Activated B cell treated with CpG ODN at 0.5 μM for 24 hours (primary cell): ENCODE results near the gene SLC35E1. TPM values are rescaled to one million over a fixed set of nuclear protein-coding genes. Genes with fewer than 3 reads are reported as not detected.

Source experiments
- ATAC-seq: fragments of 200-7000 bp; cut with Tn5 transposase; one replicate; pipeline ENCODE4 v1.10.0; 2021; ENCODE audit warnings: low read depth, mild to moderate bottlenecking, moderate library complexity
- CTCF ChIA-PET: fragments of 350-600 bp; sonication (Branson Sonifier 250); formaldehyde crosslinking; loops from one replicate; lab custom pipeline; 2021; ENCODE audit warnings: antibody characterized with exemption; lab: Charles Lee
- POLR2A ChIA-PET: fragments of 350-600 bp; sonication (Branson Sonifier 250); formaldehyde crosslinking; loops from one replicate; lab custom pipeline; 2021; ENCODE audit warnings: antibody characterized with exemption; lab: Charles Lee
- DNase-seq: peaks from one replicate; pipeline ENCODE4 v3.0.0; 2022
- H3K27ac Mint-ChIP-seq: one replicate; pipeline ENCODE4 v1.8.0; 2020; ENCODE audit warnings: mixed read lengths
- H3K27me3 Mint-ChIP-seq: one replicate; pipeline ENCODE4 v1.8.0; 2021; ENCODE audit warnings: mixed read lengths
- H3K36me3 Mint-ChIP-seq: one replicate; pipeline ENCODE4 v1.8.0; 2021; ENCODE audit warnings: low read depth, mixed read lengths
- H3K4me1 Mint-ChIP-seq: one replicate; pipeline ENCODE4 v1.8.0; 2021; ENCODE audit warnings: mixed read lengths
- H3K4me3 Mint-ChIP-seq: one replicate; pipeline ENCODE4 v1.8.0; 2020; ENCODE audit warnings: mild to moderate bottlenecking, mixed read lengths
- H3K9me3 Mint-ChIP-seq: one replicate; pipeline ENCODE4 v1.8.0; 2020; ENCODE audit warnings: mixed read lengths
- intact Hi-C: fragments of 100-400 bp; cut with micrococcal nuclease; formaldehyde crosslinking; loops from one replicate; pipeline ENCODE4 v1.15.1; 2024
- total RNA-seq: library from RNA; stranded (reverse); gene quantifications from 2 replicates; pipeline ENCODE4 v1.2.3, GENCODE V29; 2022
- TF ChIP-seq, protein P1 (sequence below): fragments of 200-600 bp; IDR thresholded peaks from one replicate; pipeline ENCODE4 v1.8.0; 2022; ENCODE audit warnings: antibody characterized with exemption, mild to moderate bottlenecking

Gene SLC35E1
- total RNA-seq, 1 donor from 2014 or later: 51.7 TPM

DNA sequence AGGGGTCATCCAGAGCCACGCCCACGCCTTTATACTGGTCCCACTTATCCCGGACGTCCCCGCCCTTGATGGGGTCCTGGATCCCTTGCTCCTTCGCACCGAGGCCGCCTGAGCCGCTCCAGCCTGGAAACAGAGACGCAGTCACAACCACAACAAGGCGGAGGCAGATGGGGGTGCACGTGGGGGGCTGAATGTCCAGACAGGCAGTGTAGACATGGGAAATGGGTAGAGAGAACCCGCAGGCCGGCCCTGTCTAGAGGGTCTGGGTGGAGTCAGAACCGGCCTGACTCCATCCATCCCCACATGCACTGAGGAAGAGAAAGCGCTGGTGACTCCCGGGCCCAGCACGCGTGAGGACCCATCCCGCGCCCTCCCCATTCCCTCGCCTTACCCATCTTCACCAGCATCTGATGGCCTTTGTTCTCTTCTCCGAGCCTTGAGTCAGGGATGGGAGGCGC, 53.0 kb downstream of the SLC35E1 start:
- H3K27ac Mint-ChIP-seq: no peak overlapping the region
- no peak for DNase-seq
- TF ChIP-seq, protein P1, sequence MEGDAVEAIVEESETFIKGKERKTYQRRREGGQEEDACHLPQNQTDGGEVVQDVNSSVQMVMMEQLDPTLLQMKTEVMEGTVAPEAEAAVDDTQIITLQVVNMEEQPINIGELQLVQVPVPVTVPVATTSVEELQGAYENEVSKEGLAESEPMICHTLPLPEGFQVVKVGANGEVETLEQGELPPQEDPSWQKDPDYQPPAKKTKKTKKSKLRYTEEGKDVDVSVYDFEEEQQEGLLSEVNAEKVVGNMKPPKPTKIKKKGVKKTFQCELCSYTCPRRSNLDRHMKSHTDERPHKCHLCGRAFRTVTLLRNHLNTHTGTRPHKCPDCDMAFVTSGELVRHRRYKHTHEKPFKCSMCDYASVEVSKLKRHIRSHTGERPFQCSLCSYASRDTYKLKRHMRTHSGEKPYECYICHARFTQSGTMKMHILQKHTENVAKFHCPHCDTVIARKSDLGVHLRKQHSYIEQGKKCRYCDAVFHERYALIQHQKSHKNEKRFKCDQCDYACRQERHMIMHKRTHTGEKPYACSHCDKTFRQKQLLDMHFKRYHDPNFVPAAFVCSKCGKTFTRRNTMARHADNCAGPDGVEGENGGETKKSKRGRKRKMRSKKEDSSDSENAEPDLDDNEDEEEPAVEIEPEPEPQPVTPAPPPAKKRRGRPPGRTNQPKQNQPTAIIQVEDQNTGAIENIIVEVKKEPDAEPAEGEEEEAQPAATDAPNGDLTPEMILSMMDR: no peak
- no peak overlapping the region for H3K4me3 Mint-ChIP-seq
- ChIA-PET POLR2A (no interaction called here), CTCF (no interaction called here)
- no peak for ATAC-seq
- no peaks in the 10 kb centered on the region for H3K4me1 Mint-ChIP-seq
- intact Hi-C loops: no loop called here
- H3K9me3 Mint-ChIP-seq: no peaks in the 10 kb centered on the region
- no peaks in the 10 kb centered on the region for H3K27me3 Mint-ChIP-seq
- peaks cover 77% of the 10 kb centered on the region for H3K36me3 Mint-ChIP-seq

DNA sequence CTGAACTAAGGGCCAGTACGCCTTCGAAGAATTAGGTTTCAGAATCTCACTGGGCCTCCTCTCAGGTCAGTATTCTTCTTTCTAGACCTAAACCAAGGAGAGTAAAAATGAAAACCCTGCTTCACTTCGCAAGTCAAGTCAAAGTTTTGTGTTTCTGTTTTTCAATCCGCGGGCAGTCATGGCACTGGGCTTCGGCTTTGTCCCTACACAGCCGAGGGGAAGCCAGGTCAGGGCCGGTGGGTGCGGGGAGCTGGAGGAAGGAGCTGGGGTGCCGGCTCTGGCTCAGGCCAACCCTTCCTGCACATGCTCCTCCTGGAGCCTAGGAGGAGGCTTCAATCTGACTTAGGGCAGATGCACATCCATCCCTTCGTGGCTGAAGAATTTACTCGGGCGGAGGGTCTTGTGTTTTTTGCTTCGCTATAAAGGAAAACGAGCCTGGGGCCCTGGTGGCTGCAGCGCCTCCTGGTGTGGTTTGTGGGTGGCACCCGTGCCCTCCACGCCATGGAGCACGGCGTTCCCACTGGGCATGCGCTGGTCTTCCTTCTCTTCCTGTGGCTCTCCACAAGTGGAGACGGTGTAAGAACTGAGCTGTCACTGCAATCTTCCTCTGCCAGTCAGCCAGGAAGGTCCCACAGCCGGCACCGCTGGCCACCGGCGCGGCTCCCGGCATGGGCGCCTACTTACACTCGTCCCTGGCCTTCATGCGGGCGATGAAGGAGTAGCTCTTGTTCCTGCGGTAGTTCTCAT, 53.6 kb downstream of the SLC35E1 start:
- ATAC-seq (no peak), DNase-seq (no peak)
- CTCF ChIA-PET: no interaction called here
- intact Hi-C loops: no loop called here
- Mint-ChIP-seq H3K36me3 (peaks cover 72% of the 10 kb centered on the region), H3K4me3 (no peak overlapping the region), H3K27me3 (no peaks in the 10 kb centered on the region), H3K27ac (no peak overlapping the region), H3K9me3 (no peaks in the 10 kb centered on the region), H3K4me1 (no peaks in the 10 kb centered on the region)
- POLR2A ChIA-PET: no interaction called here
- TF ChIP-seq, protein P1: no peak

DNA sequence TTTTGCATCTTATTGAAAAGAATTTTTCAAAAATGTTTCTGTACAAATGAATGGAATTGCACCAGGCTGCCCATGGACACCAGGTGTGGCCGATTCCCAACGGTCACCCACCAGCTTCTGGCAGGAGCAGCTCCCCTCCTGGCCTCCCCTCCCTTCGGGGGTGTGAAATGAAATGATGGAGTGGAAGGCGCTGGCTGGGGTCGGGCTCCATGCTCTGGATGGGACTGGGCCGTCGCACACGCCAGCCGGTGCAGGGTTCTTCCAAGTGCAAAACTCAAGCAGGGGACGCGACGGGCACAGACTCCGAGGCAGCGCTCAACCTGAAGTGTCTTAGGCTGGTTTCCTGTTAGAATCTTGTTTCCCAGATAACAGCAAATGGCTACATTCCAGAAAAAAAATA, 54.2 kb downstream of the SLC35E1 start:
- intact Hi-C loops: no loop called here
- ChIA-PET CTCF (no interaction called here), POLR2A (no interaction called here)

DNA sequence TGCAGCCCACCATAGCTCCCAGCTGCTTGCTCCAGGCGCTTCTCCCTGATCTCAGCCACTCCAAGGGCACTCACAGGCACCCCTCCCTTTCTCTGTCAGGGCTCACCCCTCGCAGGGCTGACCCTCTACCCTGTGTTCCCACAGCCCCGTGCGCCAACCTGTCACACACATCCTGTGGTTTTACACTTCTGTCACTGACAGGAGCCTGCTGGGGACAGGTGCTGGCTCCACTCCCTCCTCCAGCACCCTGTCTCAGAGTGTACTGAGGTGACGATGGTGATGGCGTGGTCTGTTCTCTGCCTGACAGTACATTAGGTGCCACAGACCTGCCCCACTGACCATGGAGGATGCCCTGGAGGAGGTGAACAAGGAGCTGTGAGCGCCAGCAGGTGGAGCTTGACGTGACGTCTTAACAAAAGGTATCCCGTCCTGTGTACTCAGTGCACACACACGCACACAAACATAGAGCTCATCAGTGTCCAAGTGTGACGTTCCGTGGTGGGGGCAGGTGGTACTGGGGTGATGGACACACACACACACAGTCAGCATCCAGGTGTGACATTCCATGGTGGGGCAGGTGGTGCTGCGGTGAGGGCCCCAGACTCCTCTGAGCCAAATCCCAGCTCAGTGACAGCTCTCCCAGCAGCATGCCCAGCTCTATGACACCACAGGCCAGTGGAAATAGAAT, 55.1 kb downstream of the SLC35E1 start:
- intact Hi-C loops: no loop called here
- Mint-ChIP-seq H3K27ac (no peak overlapping the region), H3K4me3 (no peak overlapping the region), H3K27me3 (no peaks in the 10 kb centered on the region), H3K36me3 (peaks cover 68% of the 10 kb centered on the region), H3K9me3 (no peaks in the 10 kb centered on the region), H3K4me1 (no peaks in the 10 kb centered on the region)
- ChIA-PET CTCF (no interaction called here), POLR2A (interaction anchor here (0.5 to 0.9 kb wide), 3 partner anchors 57 to 882 kb away, joined by 3 to 4 read pairs (median 3); no protein-coding TSS in a partner anchor)
- DNase-seq (no peak), ATAC-seq (no peak)
- TF ChIP-seq, protein P1: no peak

More for the DNA sequence above, 54.2 kb downstream of the SLC35E1 start:
- DNase-seq: no peak
- Mint-ChIP-seq H3K27ac (no peak overlapping the region), H3K36me3 (peaks cover 68% of the 10 kb centered on the region), H3K27me3 (no peaks in the 10 kb centered on the region), H3K4me1 (no peaks in the 10 kb centered on the region), H3K4me3 (no peak overlapping the region), H3K9me3 (no peaks in the 10 kb centered on the region)
- TF ChIP-seq, protein P1: no peak
- ATAC-seq: no peak

DNA sequence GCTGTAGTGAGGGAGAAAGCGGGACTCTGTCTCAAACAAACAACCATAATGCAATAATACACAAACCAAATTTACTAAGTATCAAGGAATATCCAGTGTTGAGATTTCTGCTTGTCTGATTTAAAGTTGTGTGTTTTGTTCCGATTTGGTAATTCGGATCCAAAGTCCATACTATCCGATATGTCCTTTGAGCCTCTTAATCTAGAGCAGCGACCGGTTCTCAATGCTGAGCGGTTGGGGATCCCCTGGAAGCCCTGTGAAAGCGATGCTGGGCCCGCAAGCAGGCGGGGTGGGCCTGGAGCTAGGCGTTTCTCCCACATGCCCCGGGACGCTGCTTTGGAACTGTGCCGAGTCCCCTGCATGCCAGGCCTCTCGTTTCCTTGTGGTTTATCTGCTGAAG, 55.8 kb downstream of the SLC35E1 start:
- ChIA-PET POLR2A (no interaction called here), CTCF (no interaction called here)
- Mint-ChIP-seq H3K27ac (no peak overlapping the region), H3K4me3 (no peak overlapping the region), H3K4me1 (no peaks in the 10 kb centered on the region), H3K36me3 (peaks cover 63% of the 10 kb centered on the region), H3K9me3 (no peaks in the 10 kb centered on the region), H3K27me3 (no peaks in the 10 kb centered on the region)
- intact Hi-C loops: no loop called here
- ATAC-seq (no peak), DNase-seq (no peak)
- TF ChIP-seq, protein P1: no peak
